ENCODE measurements around the gene RUSF1. TPM values are rescaled to one million over a fixed set of nuclear protein-coding genes. Genes with fewer than 3 reads are reported as not detected.

RUSF1 gene
- total RNA-seq, 4 donors from 2014 or later = 65.2 to 124 (median 110) TPM

DNA sequence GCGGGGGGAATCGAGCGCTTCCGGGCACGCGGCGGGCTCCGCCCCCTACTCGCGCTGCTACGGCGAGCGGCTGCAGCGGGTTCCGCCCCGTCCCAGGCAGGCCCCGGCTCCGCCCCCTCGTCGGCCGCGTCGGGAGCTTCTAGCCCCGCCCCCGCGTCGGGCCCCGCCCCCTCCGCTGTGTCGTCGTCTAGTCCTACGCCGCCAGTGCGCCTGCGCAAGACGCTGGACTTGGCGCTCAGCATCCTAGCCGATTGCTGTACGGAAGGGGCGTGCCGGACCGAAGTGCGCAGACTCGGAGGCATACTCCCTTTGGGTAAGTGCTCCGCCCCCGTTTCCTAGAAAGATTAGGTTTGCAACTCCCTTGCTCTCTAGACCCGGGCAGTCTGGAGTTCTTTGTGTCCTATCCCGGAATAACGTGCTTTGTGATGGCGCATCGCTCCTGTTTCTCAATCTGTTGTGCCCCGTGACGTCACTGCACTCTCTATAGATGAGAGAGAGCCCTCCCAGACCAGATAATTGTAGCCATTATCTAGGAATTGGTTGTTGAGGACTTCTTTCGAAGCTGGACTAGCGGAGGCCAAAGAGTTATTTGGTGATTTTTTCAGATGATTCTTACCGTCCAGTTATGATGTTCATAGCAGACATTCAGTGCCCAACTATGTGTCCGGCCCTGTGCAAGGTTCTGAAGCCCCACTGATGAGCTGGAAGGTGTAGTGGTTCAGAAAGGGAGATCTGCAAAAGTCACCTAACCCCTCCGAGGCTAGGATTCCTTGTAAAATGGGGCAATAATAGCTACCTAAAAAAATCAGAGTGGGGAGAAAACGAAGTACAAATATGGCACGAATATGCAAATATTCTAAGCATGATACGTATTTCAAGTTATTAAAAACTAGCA lies 48.3 kb downstream of the RUSF1 start:
- Histone ChIP-seq H3K27me3 (no peaks in the 10 kb centered on the region), H3K36me3 (peaks cover 0 to 28% (median 0%) of the 10 kb centered on the region in 3 donors), H3K4me3 (peak overlapping the region; percentile 66 to 79 (median 72)), H3K9me3 (no peaks in the 10 kb centered on the region), H3K27ac (peak overlapping the region; percentile 95 to 99 (median 98)), H3K4me1 (peaks cover 5 to 40% (median 17%) of the 10 kb centered on the region in 4 donors)
- DNase-seq = peak; percentile 100
- peak; percentile 10 to 46 for TF ChIP-seq POLR2A (IDR thresholded peaks at IDR 0.05)
- TF ChIP-seq, protein P1, sequence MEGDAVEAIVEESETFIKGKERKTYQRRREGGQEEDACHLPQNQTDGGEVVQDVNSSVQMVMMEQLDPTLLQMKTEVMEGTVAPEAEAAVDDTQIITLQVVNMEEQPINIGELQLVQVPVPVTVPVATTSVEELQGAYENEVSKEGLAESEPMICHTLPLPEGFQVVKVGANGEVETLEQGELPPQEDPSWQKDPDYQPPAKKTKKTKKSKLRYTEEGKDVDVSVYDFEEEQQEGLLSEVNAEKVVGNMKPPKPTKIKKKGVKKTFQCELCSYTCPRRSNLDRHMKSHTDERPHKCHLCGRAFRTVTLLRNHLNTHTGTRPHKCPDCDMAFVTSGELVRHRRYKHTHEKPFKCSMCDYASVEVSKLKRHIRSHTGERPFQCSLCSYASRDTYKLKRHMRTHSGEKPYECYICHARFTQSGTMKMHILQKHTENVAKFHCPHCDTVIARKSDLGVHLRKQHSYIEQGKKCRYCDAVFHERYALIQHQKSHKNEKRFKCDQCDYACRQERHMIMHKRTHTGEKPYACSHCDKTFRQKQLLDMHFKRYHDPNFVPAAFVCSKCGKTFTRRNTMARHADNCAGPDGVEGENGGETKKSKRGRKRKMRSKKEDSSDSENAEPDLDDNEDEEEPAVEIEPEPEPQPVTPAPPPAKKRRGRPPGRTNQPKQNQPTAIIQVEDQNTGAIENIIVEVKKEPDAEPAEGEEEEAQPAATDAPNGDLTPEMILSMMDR (IDR thresholded peaks at IDR 0.05) = no peak

- H3K4me1 ChIP-seq = peaks cover 5 to 49% (median 17%) of the 10 kb centered on the region in 4 donors
- TF ChIP-seq POLR2A (IDR thresholded peaks at IDR 0.05) = peak; percentile 47 to 67
- TF ChIP-seq, protein P1 (IDR thresholded peaks at IDR 0.05) = peak; percentile 36 to 69 (median 52)
- H3K9me3 ChIP-seq = no peaks in the 10 kb centered on the region
- H3K36me3 ChIP-seq = peaks cover 0 to 21% (median 0%) of the 10 kb centered on the region in 3 donors
- H3K27me3 ChIP-seq = no peaks in the 10 kb centered on the region
- peak within 1 kb of the TSS; percentile 95 to 99 (median 98) for H3K27ac ChIP-seq
- H3K4me3 ChIP-seq = peak within 1 kb of the TSS; percentile 66 to 79 (median 72)
- peak; percentile 97 to 99 (median 97) for DNase-seq
Observed at GRCh38 chr16:31458844-31459686, 49.1 kb downstream of the RUSF1 start, which contains the start of gene ARMC5. TSS of gene ARMC5 (plus strand) at chr16:31459501. CDS start at chr16:31459525, 24 bp downstream.

DNA sequence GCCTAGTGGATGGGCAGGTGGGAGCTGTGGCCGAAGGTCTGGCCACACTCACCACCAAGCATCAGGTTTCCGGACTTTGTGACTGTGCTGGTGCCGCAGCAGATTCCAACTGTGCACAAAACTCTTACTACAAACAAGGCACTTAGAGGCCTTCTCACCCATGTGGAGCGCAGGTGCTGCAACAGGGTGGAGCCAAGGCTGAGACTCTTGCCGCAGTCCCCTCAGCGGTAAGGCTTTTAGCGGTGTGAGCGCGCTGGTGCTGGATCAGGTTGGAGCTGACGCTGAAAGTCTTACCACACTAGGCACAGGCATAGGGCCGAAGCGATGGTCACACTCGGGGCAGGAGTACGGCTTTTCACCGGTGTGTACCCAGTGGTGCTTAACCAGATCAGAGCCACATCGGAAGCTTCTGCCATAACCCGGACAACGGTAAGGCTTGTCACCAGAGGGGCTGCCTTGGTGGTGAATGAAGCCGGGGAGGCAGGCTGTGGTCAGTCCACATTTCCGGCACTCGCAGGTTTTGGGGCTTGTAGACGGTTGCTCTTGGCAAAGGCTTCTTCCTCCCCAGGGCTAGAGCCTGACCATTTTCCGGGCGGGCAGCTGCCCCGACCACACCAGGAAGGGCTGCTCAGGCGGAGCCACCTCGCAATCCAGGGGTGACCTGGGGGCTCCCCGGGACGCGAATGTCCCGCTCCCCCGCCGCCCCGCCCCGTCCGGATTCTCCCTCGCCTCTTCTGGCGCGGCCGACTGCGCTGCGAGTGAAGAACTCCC lies 49.9 kb downstream of the RUSF1 start:
- Histone ChIP-seq H3K4me1 (peaks cover 9 to 57% (median 19%) of the 10 kb centered on the region in 4 donors), H3K36me3 (peaks cover 0 to 15% (median 0%) of the 10 kb centered on the region in 3 donors), H3K27me3 (no peaks in the 10 kb centered on the region), H3K4me3 (peak overlapping the region; percentile 66 to 79 (median 72)), H3K27ac (peak overlapping the region; percentile 95 to 99 (median 98)), H3K9me3 (no peaks in the 10 kb centered on the region)
- peak; percentile 68 to 82 (median 76) for DNase-seq
- peak; percentile 10 to 36 for TF ChIP-seq POLR2A (IDR thresholded peaks at IDR 0.05)
- TF ChIP-seq, protein P1 (IDR thresholded peaks at IDR 0.05) = peak in 3 of 6 experiments; percentile 32 to 57 (median 42)

DNA sequence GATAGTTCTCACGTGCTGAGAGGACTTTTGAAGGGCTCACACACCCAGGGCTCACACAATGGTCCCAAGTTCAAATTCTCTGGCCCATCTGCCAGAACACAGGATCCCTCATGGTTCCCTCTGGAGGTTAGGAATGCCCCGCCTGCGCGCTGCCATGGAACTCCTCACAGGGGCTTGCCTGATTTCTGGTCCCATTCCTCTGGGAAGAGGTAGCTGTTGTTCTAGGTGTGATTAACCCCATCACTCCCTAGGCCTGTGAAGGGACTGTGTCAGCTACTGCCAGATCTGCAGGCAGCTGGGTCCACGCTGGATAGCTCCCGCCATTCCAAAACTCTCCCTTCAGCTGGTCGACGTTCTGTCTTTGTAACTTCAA lies 51.2 kb downstream of the RUSF1 start:
- Histone ChIP-seq H3K27ac (no peak overlapping the region), H3K27me3 (no peaks in the 10 kb centered on the region), H3K4me3 (peak overlapping the region in 1 of 4 donors; percentile 72), H3K36me3 (peaks cover 0 to 2% (median 0%) of the 10 kb centered on the region in 3 donors), H3K4me1 (peaks cover 9 to 69% (median 21%) of the 10 kb centered on the region in 4 donors), H3K9me3 (no peaks in the 10 kb centered on the region)
- no peak for DNase-seq
- TF ChIP-seq, protein P1 (IDR thresholded peaks at IDR 0.05) = no peak
- TF ChIP-seq POLR2A (IDR thresholded peaks at IDR 0.05) = no peak
